DOHH2 (cell line): ENCODE measurements around the gene WFDC10B.

Experiments
- CTCF ChIP-seq: fragments of 200-600 bp; sonication (generic); IDR thresholded peaks from one replicate; pipeline ENCODE4 v1.5.1; 2014; ENCODE audit warnings: antibody characterized with exemption, mild to moderate bottlenecking, low read depth, low read length; ENCODE audit not compliant: poor library complexity, severe bottlenecking
- EZH2phosphoT487 ChIP-seq: fragments of 200-600 bp; sonication (generic); IDR thresholded peaks from 2 replicates; pipeline ENCODE4 v1.6.1; 2017; ENCODE audit warnings: borderline replicate concordance, mild to moderate bottlenecking, antibody characterized with exemption, low read length, moderate library complexity, mixed read lengths

GRCh38 chr20:45646875-45647274 lies 57.9 kb downstream of the WFDC10B start:
- TF ChIP-seq CTCF: no peak
- TF ChIP-seq EZH2phosphoT487: no peak
